Smooth muscle cell (in vitro differentiated cells): ENCODE data around the gene NEGR1. TPM values are rescaled to one million over a fixed set of nuclear protein-coding genes. Genes with fewer than 3 reads are reported as not detected.

Experiments used
- DNase-seq: peaks from one replicate; lab custom pipeline; 2025; ENCODE audit not compliant: unreplicated experiment; lab: John Stamatoyannopoulos, UW
- H2AFZ ChIP-seq: fragments of 200-600 bp; sonication (generic); 2 replicates; pipeline ENCODE4 v1.6.0; 2016; ENCODE audit warnings: antibody characterized with exemption, low read depth, mild to moderate bottlenecking
- H3F3A ChIP-seq: fragments of 200-600 bp; sonication (generic); 2 replicates; pipeline ENCODE4 v1.6.0; 2017; ENCODE audit warnings: antibody characterized with exemption, low read depth
- H3K27ac ChIP-seq: fragments of 200-600 bp; sonication (generic); 2 replicates; pipeline ENCODE4 v1.5.1; 2016; ENCODE audit warnings: low read depth, mild to moderate bottlenecking
- H3K27me3 ChIP-seq: fragments of 200-600 bp; sonication (generic); 2 replicates; pipeline ENCODE4 v1.6.1; 2016; ENCODE audit warnings: low read depth, mild to moderate bottlenecking
- H3K36me3 ChIP-seq: fragments of 200-600 bp; sonication (generic); 2 replicates; pipeline ENCODE4 v1.5.1; 2016; ENCODE audit warnings: low read depth
- H3K4me1 ChIP-seq: fragments of 200-600 bp; sonication (generic); 2 replicates; pipeline ENCODE4 v1.5.1; 2016; ENCODE audit warnings: low read depth
- H3K4me2 ChIP-seq: fragments of 200-600 bp; sonication (generic); 2 replicates; pipeline ENCODE4 v1.6.0; 2016; ENCODE audit warnings: mild to moderate bottlenecking
- H3K4me3 ChIP-seq: fragments of 200-600 bp; sonication (generic); 2 replicates; pipeline ENCODE4 v1.5.1; 2016; ENCODE audit warnings: mild to moderate bottlenecking
- H3K79me2 ChIP-seq: fragments of 200-600 bp; sonication (generic); 2 replicates; pipeline ENCODE4 v1.6.0; 2016; ENCODE audit warnings: low read depth, mild to moderate bottlenecking
- H3K9ac ChIP-seq: fragments of 200-600 bp; sonication (generic); 2 replicates; pipeline ENCODE4 v1.6.0; 2016; ENCODE audit warnings: low read depth
- H3K9me3 ChIP-seq: fragments of 200-600 bp; sonication (generic); replicated peaks from 2 replicates; pipeline ENCODE4 v1.5.1; 2016; ENCODE audit warnings: low read depth
- H4K20me1 ChIP-seq: fragments of 200-600 bp; sonication (generic); 2 replicates; pipeline ENCODE4 v1.6.0; 2016; ENCODE audit warnings: low read depth
- CTCF ChIP-seq: fragments of 200-600 bp; sonication (generic); IDR thresholded peaks from 2 replicates; pipeline ENCODE4 v1.5.1; 2017; ENCODE audit warnings: borderline replicate concordance, mild to moderate bottlenecking, antibody characterized with exemption; ENCODE audit not compliant: insufficient read depth, poor library complexity, severe bottlenecking
- WGBS: methylation state at CpG from one replicate; pipeline ENCODE4 v1.1.7; 2016; ENCODE audit warnings: low lambda C conversion rate; 5-methylcytosine and 5-hydroxymethylcytosine counted together
- polyA plus RNA-seq: library from polyadenylated mRNA; unstranded; fragments of >200 nt; fragmentation: Nextera tagmentation; extraction: Ambion mirVana; gene quantifications from 2 replicates; pipeline ENCODE4 v1.2.1, GENCODE V29; 2016
- total RNA-seq: library from RNA; depleted of rRNA; stranded (reverse); fragments of >200 nt; gene quantifications from 2 replicates; pipeline ENCODE4 v1.2.3, GENCODE V29; 2014

The NEGR1 gene
- total and polyA plus RNA-seq, 2 experiments from 2014 or later = 0.02 to 0.09 TPM

GRCh38 chr1:72060466-72061245, 221.7 kb downstream of the NEGR1 start:
- Histone ChIP-seq H3K4me3 (no peak overlapping the region), H3K9ac (no peak overlapping the region), H4K20me1 (no peaks in the 10 kb centered on the region), H3K27me3 (no peaks in the 10 kb centered on the region), H3K4me1 (no peaks in the 10 kb centered on the region), H3K4me2 (no peak overlapping the region), H3K36me3 (no peaks in the 10 kb centered on the region), H3K79me2 (no peaks in the 10 kb centered on the region), H3K27ac (no peak overlapping the region), H3F3A (no peaks in the 10 kb centered on the region), H3K9me3 (no peaks in the 10 kb centered on the region), H2AFZ (no peak overlapping the region)
- WGBS = 75% methylated on average over 3 of the region's 3 CpGs
- DNase-seq = no peak
- TF ChIP-seq CTCF = no peak

GRCh38 chr1:72056516-72056915, 225.8 kb downstream of the NEGR1 start:
- H3F3A ChIP-seq = no peaks in the 10 kb centered on the region
- no peaks in the 10 kb centered on the region for H3K9me3 ChIP-seq
- no peaks in the 10 kb centered on the region for H4K20me1 ChIP-seq
- no peak for TF ChIP-seq CTCF
- no peak overlapping the region for H3K9ac ChIP-seq
- no peak overlapping the region for H2AFZ ChIP-seq
- H3K27ac ChIP-seq = no peak overlapping the region
- no peaks in the 10 kb centered on the region for H3K36me3 ChIP-seq
- H3K4me1 ChIP-seq = no peaks in the 10 kb centered on the region
- H3K4me3 ChIP-seq = no peak overlapping the region
- DNase-seq = no peak
- no peak overlapping the region for H3K4me2 ChIP-seq
- H3K79me2 ChIP-seq = no peaks in the 10 kb centered on the region
- 91% methylated on average over 2 of the region's 2 CpGs for WGBS
- no peaks in the 10 kb centered on the region for H3K27me3 ChIP-seq

- Histone ChIP-seq H3K79me2 (no peaks in the 10 kb centered on the region), H3K4me3 (no peak overlapping the region), H3K4me2 (no peak overlapping the region), H3F3A (no peaks in the 10 kb centered on the region), H3K36me3 (no peaks in the 10 kb centered on the region), H3K9ac (no peak overlapping the region), H3K9me3 (no peaks in the 10 kb centered on the region), H3K27ac (no peak overlapping the region), H2AFZ (no peak overlapping the region), H4K20me1 (no peaks in the 10 kb centered on the region), H3K4me1 (no peaks in the 10 kb centered on the region), H3K27me3 (no peaks in the 10 kb centered on the region)
- DNase-seq = no peak
- WGBS = 60% methylated on average over 2 of the region's 2 CpGs
- TF ChIP-seq CTCF = no peak
Measured at GRCh38 chr1:72051538-72051937, 230.8 kb downstream of the NEGR1 start.

- Histone ChIP-seq H3K9me3 (no peaks in the 10 kb centered on the region), H3K36me3 (no peaks in the 10 kb centered on the region), H3K9ac (no peak overlapping the region), H2AFZ (no peak overlapping the region), H3K4me3 (no peak overlapping the region), H3K27me3 (no peaks in the 10 kb centered on the region), H3K4me1 (no peaks in the 10 kb centered on the region), H3K79me2 (no peaks in the 10 kb centered on the region), H3K4me2 (no peak overlapping the region), H3F3A (no peaks in the 10 kb centered on the region), H4K20me1 (no peaks in the 10 kb centered on the region), H3K27ac (no peak overlapping the region)
- TF ChIP-seq CTCF = no peak
- DNase-seq = no peak
Measured at GRCh38 chr1:72050551-72050950, 231.8 kb downstream of the NEGR1 start.
